ENCODE measurements around the gene PAOX.

The PAOX gene

GRCh38 chr10:133405272-133405671 is 26.2 kb downstream of the PAOX start:
- Histone ChIP-seq H3K27me3 (ENCODE audit: insufficient read depth, low read length, poor library complexity, severe bottlenecking) (no peaks in the 10 kb centered on the region), H3K4me2 (ENCODE audit: low read depth, low read length, poor library complexity, severe bottlenecking) (peak overlapping the region; percentile 6), H3K79me2 (ENCODE audit: insufficient read depth, low read length) (peaks cover 28% of the 10 kb centered on the region), H3K36me3 (ENCODE audit: insufficient read depth, low read length) (peaks cover 23% of the 10 kb centered on the region), H3K4me1 (ENCODE audit: insufficient read depth, low read length, poor library complexity, severe bottlenecking) (peaks cover 17% of the 10 kb centered on the region), H3K9me2 (replicated peaks; ENCODE audit: low read depth, low read length) (no peaks in the 10 kb centered on the region), H3K4me3 (ENCODE audit: low read length, poor library complexity, severe bottlenecking) (no peak overlapping the region), H3F3A (ENCODE audit: low read depth) (no peaks in the 10 kb centered on the region), H3K9ac (ENCODE audit: low read depth, low read length, poor library complexity, severe bottlenecking) (no peak overlapping the region), H2AFZ (ENCODE audit: low read length) (no peak overlapping the region), H4K20me1 (ENCODE audit: insufficient read depth, low read length, poor library complexity, severe bottlenecking) (peaks cover 3% of the 10 kb centered on the region), H3K9me3 (ENCODE audit: insufficient read depth, low read depth, low read length) (peaks cover 2% of the 10 kb centered on the region; the same call in 1 of the 2 replicates)
- no peak for TF ChIP-seq EZH2phosphoT487 (IDR thresholded peaks at IDR 0.05; ENCODE audit: borderline replicate concordance)
- no peak for TF ChIP-seq CTCF (conservative IDR thresholded peaks at IDR 0.05; ENCODE audit: low read length)

GRCh38 chr10:133405844-133406527 is 26.9 kb downstream of the PAOX start:
- Histone ChIP-seq H3K4me2 (ENCODE audit: low read depth, low read length, poor library complexity, severe bottlenecking) (peak overlapping the region; percentile 6), H3K36me3 (ENCODE audit: insufficient read depth, low read length) (peaks cover 30% of the 10 kb centered on the region), H3K4me1 (ENCODE audit: insufficient read depth, low read length, poor library complexity, severe bottlenecking) (peaks cover 10% of the 10 kb centered on the region), H3F3A (ENCODE audit: low read depth) (no peaks in the 10 kb centered on the region), H2AFZ (ENCODE audit: low read length) (no peak overlapping the region), H3K4me3 (ENCODE audit: low read length, poor library complexity, severe bottlenecking) (no peak overlapping the region), H4K20me1 (ENCODE audit: insufficient read depth, low read length, poor library complexity, severe bottlenecking) (no peaks in the 10 kb centered on the region), H3K9ac (ENCODE audit: low read depth, low read length, poor library complexity, severe bottlenecking) (no peak overlapping the region), H3K27me3 (ENCODE audit: insufficient read depth, low read length, poor library complexity, severe bottlenecking) (no peaks in the 10 kb centered on the region), H3K9me3 (ENCODE audit: insufficient read depth, low read depth, low read length) (peaks cover 7% of the 10 kb centered on the region; the same call in 1 of the 2 replicates), H3K79me2 (ENCODE audit: insufficient read depth, low read length) (peaks cover 31% of the 10 kb centered on the region), H3K9me2 (replicated peaks; ENCODE audit: low read depth, low read length) (no peaks in the 10 kb centered on the region)
- TF ChIP-seq EZH2phosphoT487 (IDR thresholded peaks at IDR 0.05; ENCODE audit: borderline replicate concordance) (no peak), CTCF (conservative IDR thresholded peaks at IDR 0.05; ENCODE audit: low read length) (no peak)

- H3K27me3 ChIP-seq (ENCODE audit: insufficient read depth, low read length, poor library complexity, severe bottlenecking) = no peaks in the 10 kb centered on the region
- no peak overlapping the region for H2AFZ ChIP-seq (ENCODE audit: low read length)
- no peaks in the 10 kb centered on the region for H3K9me2 ChIP-seq (replicated peaks; ENCODE audit: low read depth, low read length)
- no peaks in the 10 kb centered on the region for H3F3A ChIP-seq (ENCODE audit: low read depth)
- H3K4me3 ChIP-seq (ENCODE audit: low read length, poor library complexity, severe bottlenecking) = no peak overlapping the region
- no peak overlapping the region for H3K9ac ChIP-seq (ENCODE audit: low read depth, low read length, poor library complexity, severe bottlenecking)
- no peak overlapping the region for H3K4me2 ChIP-seq (ENCODE audit: low read depth, low read length, poor library complexity, severe bottlenecking)
- peaks cover 28% of the 10 kb centered on the region for H3K9me3 ChIP-seq (ENCODE audit: insufficient read depth, low read depth, low read length)
- no peaks in the 10 kb centered on the region for H3K4me1 ChIP-seq (ENCODE audit: insufficient read depth, low read length, poor library complexity, severe bottlenecking)
- peaks cover 38% of the 10 kb centered on the region for H3K79me2 ChIP-seq (ENCODE audit: insufficient read depth, low read length)
- no peaks in the 10 kb centered on the region for H4K20me1 ChIP-seq (ENCODE audit: insufficient read depth, low read length, poor library complexity, severe bottlenecking)
- TF ChIP-seq EZH2phosphoT487 (IDR thresholded peaks at IDR 0.05; ENCODE audit: borderline replicate concordance) (no peak), CTCF (conservative IDR thresholded peaks at IDR 0.05; ENCODE audit: low read length) (no peak)
- H3K36me3 ChIP-seq (ENCODE audit: insufficient read depth, low read length) = peaks cover 58% of the 10 kb centered on the region
Observed at GRCh38 chr10:133411523-133412380, 32.7 kb downstream of the PAOX start.

Measured in Loucy (cell line).